Measurements from ENCODE around the gene C11orf65.

The C11orf65 gene

DNA sequence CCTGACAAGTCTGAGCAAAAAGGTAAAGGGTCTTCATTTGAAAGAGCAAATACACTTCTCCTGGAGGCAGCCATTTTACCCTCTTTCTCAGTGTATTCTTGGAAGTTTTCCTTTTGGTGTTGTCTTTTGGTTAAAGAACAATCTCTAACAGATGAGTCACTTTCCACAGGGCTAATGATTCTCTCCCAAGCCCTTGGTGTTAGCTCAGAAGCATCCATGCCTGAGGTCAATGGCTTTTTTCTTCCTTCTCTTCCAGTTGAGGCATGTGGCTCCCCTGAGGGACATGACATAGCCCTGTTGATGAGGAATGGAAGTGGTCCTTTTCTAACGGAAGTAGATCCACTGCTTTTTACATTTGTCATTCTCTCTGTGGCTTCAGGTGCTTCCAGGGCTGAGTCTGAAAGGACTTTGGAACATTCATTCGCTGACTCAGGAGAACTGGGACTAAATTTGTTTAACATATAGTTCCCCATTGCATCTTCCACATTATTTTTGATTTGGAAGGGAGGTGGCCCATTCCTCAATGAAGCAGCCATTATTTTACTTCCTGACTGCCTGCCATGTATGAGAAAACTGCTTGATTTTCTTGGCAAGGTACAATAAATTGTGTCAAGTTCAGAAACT, 44.6 kb upstream of the C11orf65 start:
- CTCF ChIA-PET: no interaction called here

DNA sequence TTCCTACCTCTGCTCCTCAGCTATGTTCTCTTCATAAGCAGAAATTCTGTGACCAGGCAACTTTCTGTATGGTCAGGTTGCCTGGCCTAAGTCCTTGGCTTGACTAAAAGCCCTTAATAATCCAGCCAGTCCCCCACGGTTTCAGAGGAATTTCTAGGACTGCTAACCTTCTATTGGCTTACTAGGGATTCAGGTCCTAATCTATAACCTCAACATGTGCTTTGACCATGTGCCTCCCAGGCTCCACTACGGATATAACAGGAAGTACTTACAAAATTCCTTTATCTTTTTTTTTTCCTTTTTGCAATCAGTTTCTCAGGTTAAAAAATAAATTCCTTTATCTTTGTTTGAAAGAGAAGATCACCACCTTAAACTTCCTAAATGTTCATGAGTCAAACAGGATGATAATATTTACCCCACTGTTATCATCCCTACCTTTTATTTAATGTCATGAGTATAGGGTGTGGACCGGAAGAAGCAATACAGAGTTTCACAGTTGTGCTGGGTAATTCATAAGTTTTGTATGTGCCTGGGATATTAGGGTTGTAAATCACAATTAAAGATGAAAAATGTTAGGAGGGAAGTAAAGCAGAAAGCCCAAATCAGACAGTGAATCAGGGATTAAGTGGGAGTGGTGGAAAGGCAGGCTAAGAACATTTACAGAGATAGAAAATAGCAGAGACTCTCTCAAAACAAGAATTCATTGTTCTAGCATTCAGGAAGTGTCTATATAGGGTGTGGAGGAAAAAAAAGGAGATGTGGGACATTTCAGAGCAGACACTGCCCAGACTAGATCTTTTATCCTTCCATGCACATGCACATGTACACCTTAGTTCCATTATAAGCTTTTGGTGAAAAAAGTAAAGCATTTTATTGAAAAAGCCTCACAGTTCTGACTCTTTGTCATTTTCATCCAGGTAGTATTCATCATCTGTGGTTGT, 41.6 kb upstream of the C11orf65 start:
- Histone ChIP-seq H3K4me3 (ENCODE audit: low read depth, low read length) (no peak overlapping the region), H3K9me3 (ENCODE audit: control insufficient read depth, insufficient read depth, low read depth, low read length) (no peaks in the 10 kb centered on the region), H3K4me1 (ENCODE audit: control insufficient read depth, insufficient read depth, low read length) (no peaks in the 10 kb centered on the region), H3K36me3 (ENCODE audit: control insufficient read depth in 2 of 2, insufficient read depth in 1 of 2, low read length in 2 of 2) (peaks cover 0 to 15% of the 10 kb centered on the region in 2 experiments; a peak in 1 of 3 replicates), H3K27ac (ENCODE audit: extremely low read depth, low read depth, low read length) (no peak overlapping the region)
- POLR2A ChIA-PET: no interaction called here
- CTCF ChIA-PET: no interaction called here
- TF ChIP-seq, protein P1, sequence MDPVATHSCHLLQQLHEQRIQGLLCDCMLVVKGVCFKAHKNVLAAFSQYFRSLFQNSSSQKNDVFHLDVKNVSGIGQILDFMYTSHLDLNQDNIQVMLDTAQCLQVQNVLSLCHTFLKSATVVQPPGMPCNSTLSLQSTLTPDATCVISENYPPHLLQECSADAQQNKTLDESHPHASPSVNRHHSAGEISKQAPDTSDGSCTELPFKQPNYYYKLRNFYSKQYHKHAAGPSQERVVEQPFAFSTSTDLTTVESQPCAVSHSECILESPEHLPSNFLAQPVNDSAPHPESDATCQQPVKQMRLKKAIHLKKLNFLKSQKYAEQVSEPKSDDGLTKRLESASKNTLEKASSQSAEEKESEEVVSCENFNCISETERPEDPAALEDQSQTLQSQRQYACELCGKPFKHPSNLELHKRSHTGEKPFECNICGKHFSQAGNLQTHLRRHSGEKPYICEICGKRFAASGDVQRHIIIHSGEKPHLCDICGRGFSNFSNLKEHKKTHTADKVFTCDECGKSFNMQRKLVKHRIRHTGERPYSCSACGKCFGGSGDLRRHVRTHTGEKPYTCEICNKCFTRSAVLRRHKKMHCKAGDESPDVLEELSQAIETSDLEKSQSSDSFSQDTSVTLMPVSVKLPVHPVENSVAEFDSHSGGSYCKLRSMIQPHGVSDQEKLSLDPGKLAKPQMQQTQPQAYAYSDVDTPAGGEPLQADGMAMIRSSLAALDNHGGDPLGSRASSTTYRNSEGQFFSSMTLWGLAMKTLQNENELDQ (tag by site-specific recombination; IDR thresholded peaks at IDR 0.05; ENCODE audit: low read depth): no peak
- TF ChIP-seq SALL2 (tag by site-specific recombination; IDR thresholded peaks at IDR 0.05; ENCODE audit: borderline replicate concordance) (no peak), MZF1 (tag by site-specific recombination; IDR thresholded peaks at IDR 0.05; ENCODE audit: borderline replicate concordance) (no peak), HOXA7 (CRISPR knock-in tag; IDR thresholded peaks at IDR 0.05; ENCODE audit: borderline replicate concordance) (no peak), ZNF157 (tag by site-specific recombination; IDR thresholded peaks at IDR 0.05) (no peak), ZNF366 (tag by site-specific recombination; conservative IDR thresholded peaks at IDR 0.05) (no peak), ZSCAN30 (tag by site-specific recombination; IDR thresholded peaks at IDR 0.05) (no peak), GLI2 (tag by site-specific recombination; IDR thresholded peaks at IDR 0.05; ENCODE audit: borderline replicate concordance, low read depth) (no peak), ZNF426 (tag by site-specific recombination; IDR thresholded peaks at IDR 0.05) (no peak), ZNF596 (tag by site-specific recombination; IDR thresholded peaks at IDR 0.05) (no peak), YY2 (tag by site-specific recombination; IDR thresholded peaks at IDR 0.05) (no peak), ZNF561 (tag by site-specific recombination; IDR thresholded peaks at IDR 0.05; ENCODE audit: borderline replicate concordance) (no peak), ZFP37 (tag by site-specific recombination; IDR thresholded peaks at IDR 0.05) (no peak), ZNF777 (tag by site-specific recombination; IDR thresholded peaks at IDR 0.05; ENCODE audit: borderline replicate concordance) (no peak), EGR2 (tag by site-specific recombination; IDR thresholded peaks at IDR 0.05; ENCODE audit: low read depth) (no peak), ZNF571 (tag by site-specific recombination; IDR thresholded peaks at IDR 0.05) (no peak), ZNF214 (tag by site-specific recombination; IDR thresholded peaks at IDR 0.05; ENCODE audit: borderline replicate concordance) (no peak)

More for the DNA sequence above, 44.6 kb upstream of the C11orf65 start:
- H3K4me3 ChIP-seq (ENCODE audit: low read depth, low read length): no peak overlapping the region
- H3K36me3 ChIP-seq (ENCODE audit: control insufficient read depth in 2 of 2, insufficient read depth in 1 of 2, low read length in 2 of 2): peaks cover 0 to 24% of the 10 kb centered on the region in 2 experiments; a peak in 1 of 3 replicates
- no peak overlapping the region for H3K27ac ChIP-seq (ENCODE audit: extremely low read depth, low read depth, low read length)
- no peaks in the 10 kb centered on the region for H3K4me1 ChIP-seq (ENCODE audit: control insufficient read depth, insufficient read depth, low read length)
- no peak for TF ChIP-seq ZNF501 (tag by site-specific recombination; IDR thresholded peaks at IDR 0.05)
- TF ChIP-seq, protein P2, sequence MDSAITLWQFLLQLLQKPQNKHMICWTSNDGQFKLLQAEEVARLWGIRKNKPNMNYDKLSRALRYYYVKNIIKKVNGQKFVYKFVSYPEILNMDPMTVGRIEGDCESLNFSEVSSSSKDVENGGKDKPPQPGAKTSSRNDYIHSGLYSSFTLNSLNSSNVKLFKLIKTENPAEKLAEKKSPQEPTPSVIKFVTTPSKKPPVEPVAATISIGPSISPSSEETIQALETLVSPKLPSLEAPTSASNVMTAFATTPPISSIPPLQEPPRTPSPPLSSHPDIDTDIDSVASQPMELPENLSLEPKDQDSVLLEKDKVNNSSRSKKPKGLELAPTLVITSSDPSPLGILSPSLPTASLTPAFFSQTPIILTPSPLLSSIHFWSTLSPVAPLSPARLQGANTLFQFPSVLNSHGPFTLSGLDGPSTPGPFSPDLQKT (IDR thresholded peaks at IDR 0.05; ENCODE audit: borderline replicate concordance, low read depth, low read length): no peak
- TF ChIP-seq ZNF510 (tag by site-specific recombination; IDR thresholded peaks at IDR 0.05; ENCODE audit: insufficient replicate concordance): no peak
- no peaks in the 10 kb centered on the region for H3K9me3 ChIP-seq (ENCODE audit: control insufficient read depth, insufficient read depth, low read depth, low read length)
- POLR2A ChIA-PET: no interaction called here

Measured in HEK293 (cell line).